GM23248 (cell line): ENCODE results near the gene GPX6. TPM values are rescaled to one million over a fixed set of nuclear protein-coding genes. Genes with fewer than 3 reads are reported as not detected.
A peak's percentile ranks its signal among the peaks of the same experiment; 100 is the strongest.

ENCODE experiments used
- DNase-seq: peaks from one replicate; pipeline ENCODE4 v3.0.0-alpha.2; 2015
- H2AFZ ChIP-seq: fragments of 200-600 bp; sonication (generic); 2 replicates; pipeline ENCODE4 v1.6.1; 2016; ENCODE audit warnings: antibody characterized with exemption
- H3F3A ChIP-seq: fragments of 200-600 bp; sonication (generic); 2 replicates; pipeline ENCODE4 v1.6.1; 2016; ENCODE audit warnings: mild to moderate bottlenecking, antibody characterized with exemption, mixed run types; ENCODE audit not compliant: insufficient read depth
- H3K27ac ChIP-seq: fragments of 200-600 bp; sonication (generic); 2 replicates; pipeline ENCODE4 v1.5.1; 2016; ENCODE audit warnings: mild to moderate bottlenecking
- H3K27me3 ChIP-seq: fragments of 200-600 bp; sonication (generic); replicated peaks from 2 replicates; pipeline ENCODE4 v1.6.1; 2016; ENCODE audit warnings: mild to moderate bottlenecking; ENCODE audit not compliant: insufficient read depth
- H3K36me3 ChIP-seq: fragments of 200-600 bp; sonication (generic); 2 replicates; pipeline ENCODE4 v1.6.1; 2016; ENCODE audit warnings: low read depth, mild to moderate bottlenecking
- H3K4me1 ChIP-seq: fragments of 200-600 bp; sonication (generic); 2 replicates; pipeline ENCODE4 v1.6.1; 2016; ENCODE audit warnings: mild to moderate bottlenecking; ENCODE audit not compliant: insufficient read depth
- H3K4me2 ChIP-seq: fragments of 200-600 bp; sonication (generic); one replicate; pipeline ENCODE4 v1.6.1; 2016; ENCODE audit warnings: mild to moderate bottlenecking; ENCODE audit not compliant: unreplicated experiment
- H3K4me3 ChIP-seq: fragments of 200-600 bp; sonication (generic); 2 replicates; pipeline ENCODE4 v1.5.1; 2016; ENCODE audit warnings: mild to moderate bottlenecking
- H3K79me2 ChIP-seq: fragments of 200-600 bp; sonication (generic); 2 replicates; pipeline ENCODE4 v1.6.1; 2016; ENCODE audit warnings: mild to moderate bottlenecking; ENCODE audit not compliant: insufficient read depth
- H3K9ac ChIP-seq: fragments of 200-600 bp; sonication (generic); 2 replicates; pipeline ENCODE4 v1.6.1; 2016; ENCODE audit warnings: mild to moderate bottlenecking
- H3K9me2 ChIP-seq: fragments of 200-600 bp; sonication (generic); 2 replicates; pipeline ENCODE4 v1.6.1; 2016; ENCODE audit warnings: mixed run types, mild to moderate bottlenecking, moderate library complexity; ENCODE audit not compliant: insufficient read depth
- H3K9me3 ChIP-seq: fragments of 200-600 bp; sonication (generic); one replicate; pipeline ENCODE4 v1.6.1; 2017; ENCODE audit warnings: low read depth
- H4K20me1 ChIP-seq: fragments of 200-600 bp; sonication (generic); 2 replicates; pipeline ENCODE4 v1.6.0; 2016; ENCODE audit not compliant: insufficient read depth
- EZH2 ChIP-seq: fragments of 200-600 bp; sonication (generic); IDR thresholded peaks from 2 replicates; pipeline ENCODE4 v1.6.1; 2018; ENCODE audit warnings: antibody characterized with exemption, mild to moderate bottlenecking; ENCODE audit not compliant: insufficient read depth, poor library complexity, severe bottlenecking
- EZH2phosphoT487 ChIP-seq: fragments of 200-600 bp; sonication (generic); IDR thresholded peaks from 2 replicates; pipeline ENCODE4 v1.6.1; 2018; ENCODE audit warnings: antibody characterized with exemption, moderate library complexity, mild to moderate bottlenecking, low read depth; ENCODE audit not compliant: insufficient read depth
- WGBS, 2 experiments: methylation state at CpG; one replicate each; pipeline ENCODE4 v1.1.6; 2015 to 2017; ENCODE audit warnings: low lambda C conversion rate in 2 of 2, low coverage in 1 of 2; ENCODE audit errors: missing lambda C conversion rate in 2 of 2; 5-methylcytosine and 5-hydroxymethylcytosine counted together
- in situ Hi-C: fragments of 300-500 bp; cut with MboI; formaldehyde crosslinking; loops from 2 replicates; pipeline ENCODE4 v1.15.0; 2020
- polyA plus RNA-seq: library from polyadenylated mRNA; unstranded; fragments of >200 nt; fragmentation: Nextera tagmentation; extraction: Ambion mirVana; gene quantifications from 2 replicates; pipeline ENCODE4 v1.2.1, GENCODE V29; 2016
- total RNA-seq: library from RNA; depleted of rRNA; stranded (reverse); fragments of >200 nt; shearing (Covaris generic); gene quantifications from 2 replicates; pipeline ENCODE4 v1.2.3, GENCODE V29; 2014

The GPX6 gene
- total and polyA plus RNA-seq, 2 experiments from 2014 or later, result not detected

GRCh38 chr6:28545955-28546354, 30.4 kb upstream of the GPX6 start:
- no peaks in the 10 kb centered on the region for H3K4me1 ChIP-seq
- no peak overlapping the region for H3K4me3 ChIP-seq
- H4K20me1 ChIP-seq, result no peaks in the 10 kb centered on the region
- H3K79me2 ChIP-seq, result no peaks in the 10 kb centered on the region
- no peak overlapping the region for H3K9ac ChIP-seq
- no peaks in the 10 kb centered on the region for H3K27me3 ChIP-seq
- no peaks in the 10 kb centered on the region for H3K9me2 ChIP-seq
- no peak overlapping the region for H3K4me2 ChIP-seq
- no peaks in the 10 kb centered on the region for H3K36me3 ChIP-seq
- peaks cover 25% of the 10 kb centered on the region for H3F3A ChIP-seq
- H3K9me3 ChIP-seq, result no peaks in the 10 kb centered on the region
- TF ChIP-seq EZH2 (no peak), EZH2phosphoT487 (no peak)
- no peak for DNase-seq
- no peak overlapping the region for H3K27ac ChIP-seq
- in situ Hi-C loops, result no loop called here
- no peak overlapping the region for H2AFZ ChIP-seq

GRCh38 chr6:28543651-28544610, 28.3 kb upstream of the GPX6 start:
- H3F3A ChIP-seq, result peaks cover 26% of the 10 kb centered on the region
- H3K4me3 ChIP-seq, result peak overlapping the region; percentile 61
- no peaks in the 10 kb centered on the region for H3K36me3 ChIP-seq
- 6 to 8% methylated on average over 31 of the region's 31 CpGs for WGBS, 2 experiments
- H3K4me2 ChIP-seq, result peak overlapping the region; percentile 69
- no peaks in the 10 kb centered on the region for H3K9me3 ChIP-seq
- no peak for TF ChIP-seq EZH2phosphoT487
- no peak for TF ChIP-seq EZH2
- DNase-seq, result peak; percentile 36
- H3K4me1 ChIP-seq, result no peaks in the 10 kb centered on the region
- in situ Hi-C loops, result no loop called here
- no peaks in the 10 kb centered on the region for H3K27me3 ChIP-seq
- no peaks in the 10 kb centered on the region for H3K9me2 ChIP-seq
- H4K20me1 ChIP-seq, result no peaks in the 10 kb centered on the region
- H3K9ac ChIP-seq, result no peak overlapping the region; the same call in 1 of the 2 replicates
- no peak overlapping the region for H3K27ac ChIP-seq
- H2AFZ ChIP-seq, result peak overlapping the region; percentile 87
- no peaks in the 10 kb centered on the region for H3K79me2 ChIP-seq

- H3K9me3 ChIP-seq, result no peaks in the 10 kb centered on the region
- H3K4me2 ChIP-seq, result peak overlapping the region; percentile 69
- peak; percentile 76 for DNase-seq
- no peaks in the 10 kb centered on the region for H3K9me2 ChIP-seq
- H3K4me3 ChIP-seq, result no peak overlapping the region
- in situ Hi-C loops, result no loop called here
- no peaks in the 10 kb centered on the region for H3K36me3 ChIP-seq
- H3K27ac ChIP-seq, result no peak overlapping the region
- no peaks in the 10 kb centered on the region for H3K79me2 ChIP-seq
- H3K4me1 ChIP-seq, result no peaks in the 10 kb centered on the region
- peak overlapping the region; percentile 27; the same call in 1 of the 2 replicates for H2AFZ ChIP-seq
- H3F3A ChIP-seq, result peaks cover 26% of the 10 kb centered on the region
- no peaks in the 10 kb centered on the region for H4K20me1 ChIP-seq
- 5% methylated on average over 30 of the region's 30 CpGs for WGBS, 2 experiments
- H3K27me3 ChIP-seq, result no peaks in the 10 kb centered on the region
- H3K9ac ChIP-seq, result no peak overlapping the region
- no peak for TF ChIP-seq EZH2phosphoT487
- no peak for TF ChIP-seq EZH2
Measured at GRCh38 chr6:28542440-28543296, 27.1 kb upstream of the GPX6 start.

- Histone ChIP-seq H3K79me2 (no peaks in the 10 kb centered on the region), H4K20me1 (no peaks in the 10 kb centered on the region), H3F3A (peaks cover 26% of the 10 kb centered on the region), H3K9me3 (no peaks in the 10 kb centered on the region), H3K27ac (no peak overlapping the region), H2AFZ (peak overlapping the region; percentile 27; the same call in 1 of the 2 replicates), H3K9me2 (no peaks in the 10 kb centered on the region), H3K36me3 (no peaks in the 10 kb centered on the region), H3K4me3 (no peak overlapping the region), H3K4me2 (no peak overlapping the region), H3K9ac (no peak overlapping the region), H3K27me3 (no peaks in the 10 kb centered on the region), H3K4me1 (no peaks in the 10 kb centered on the region; the same call in 1 of the 2 replicates)
- no peak for DNase-seq
- TF ChIP-seq EZH2phosphoT487, result no peak
- no peak for TF ChIP-seq EZH2
- in situ Hi-C loops, result no loop called here
- WGBS, 2 experiments, result 55 to 57% methylated on average over 7 of the region's 7 CpGs
Measured at GRCh38 chr6:28541996-28542395, 26.4 kb upstream of the GPX6 start.
